HEK293T (cell line): ENCODE measurements around the gene COL28A1.

Experiments used
- ARNT ChIP-seq: fragments of 450-650 bp; IDR thresholded peaks from 2 replicates; pipeline ENCODE4 v1.6.1; 2017; ENCODE audit warnings: mild to moderate bottlenecking
- BHLHE40 ChIP-seq: fragments of 450-650 bp; IDR thresholded peaks from 2 replicates; pipeline ENCODE4 v1.6.1; 2016; ENCODE audit warnings: mild to moderate bottlenecking, moderate library complexity, borderline replicate concordance
- ELF4 ChIP-seq: fragments of 450-650 bp; IDR thresholded peaks from 2 replicates; pipeline ENCODE4 v1.6.1; 2017; ENCODE audit warnings: antibody characterized with exemption
- FOXK2 ChIP-seq: fragments of 450-650 bp; IDR thresholded peaks from 2 replicates; pipeline ENCODE4 v1.6.1; 2016; ENCODE audit warnings: mild to moderate bottlenecking
- FOXM1 ChIP-seq: fragments of 450-650 bp; IDR thresholded peaks from 2 replicates; pipeline ENCODE4 v1.6.1; 2017; ENCODE audit warnings: mild to moderate bottlenecking, borderline replicate concordance
- HDGF ChIP-seq: fragments of 450-650 bp; IDR thresholded peaks from 2 replicates; pipeline ENCODE4 v1.6.1; 2017; ENCODE audit warnings: antibody characterized with exemption, borderline replicate concordance
- LEF1 ChIP-seq: fragments of 450-650 bp; IDR thresholded peaks from 2 replicates; pipeline ENCODE4 v1.6.1; 2017; ENCODE audit warnings: mild to moderate bottlenecking, borderline replicate concordance
- NFRKB ChIP-seq: fragments of 450-650 bp; IDR thresholded peaks from 2 replicates; pipeline ENCODE4 v1.6.1; 2016; ENCODE audit warnings: mild to moderate bottlenecking, moderate library complexity
- SP1 ChIP-seq: fragments of 450-650 bp; IDR thresholded peaks from 2 replicates; pipeline ENCODE4 v1.6.1; 2017
- SUZ12 ChIP-seq: fragments of 450-650 bp; IDR thresholded peaks from 2 replicates; pipeline ENCODE4 v1.6.1; 2016; ENCODE audit warnings: mild to moderate bottlenecking
- TARDBP ChIP-seq: fragments of 450-650 bp; IDR thresholded peaks from 2 replicates; pipeline ENCODE4 v1.6.1; 2016

DNA sequence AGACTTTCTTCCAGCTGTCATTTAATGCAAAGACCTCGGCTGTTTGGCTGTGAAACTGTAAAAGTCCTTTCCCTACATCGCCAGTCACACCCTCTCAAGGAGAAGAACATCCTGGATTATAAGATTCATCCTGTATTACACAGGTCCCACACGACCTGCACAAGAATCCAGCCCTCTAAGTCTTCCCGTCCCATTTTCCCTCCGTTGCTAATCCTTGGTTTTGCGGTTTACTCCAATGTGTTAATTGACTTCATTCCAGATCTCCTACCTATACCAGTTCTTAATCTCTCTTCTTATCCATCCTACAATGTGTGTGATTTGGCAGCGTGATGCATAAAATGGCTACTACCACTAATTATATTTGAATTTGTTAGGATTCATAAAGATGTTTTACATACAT lies 110.4 kb downstream of the COL28A1 start:
- TF ChIP-seq FOXM1 (no peak), ELF4 (no peak), SP1 (no peak), BHLHE40 (no peak), TARDBP (no peak), SUZ12 (no peak), NFRKB (no peak), FOXK2 (no peak), ARNT (no peak), LEF1 (no peak), HDGF (no peak)
